Liver (tissue), 9 donors: ENCODE results near the gene KCNJ4. TPM values are rescaled to one million over a fixed set of nuclear protein-coding genes. Genes with fewer than 3 reads are reported as not detected.

ENCODE experiments used
- DNase-seq: peaks from one replicate; pipeline ENCODE4 v3.0.0-alpha.2; 2017; ENCODE audit warnings: low spot score
- H3K27ac ChIP-seq, 2 donors: one replicate each; pipeline ENCODE4 v1.7.0; 2013; ENCODE audit warnings: inconsistent platforms in 2 of 2, low read length in 2 of 2, control low read depth in 1 of 2, low read depth in 1 of 2, mild to moderate bottlenecking in 1 of 2
- H3K27me3 ChIP-seq, 4 donors: one replicate each; pipeline versions ENCODE4 v1.6.1 to v1.7.0; 2013; ENCODE audit warnings: low read length in 3 of 4, inconsistent platforms in 1 of 4, mild to moderate bottlenecking in 1 of 4, moderate library complexity in 1 of 4; ENCODE audit not compliant: control insufficient read depth in 4 of 4, insufficient read depth in 4 of 4
- H3K36me3 ChIP-seq, 4 donors: one replicate each; pipeline versions ENCODE4 v1.6.1 to v1.7.0; 2013; ENCODE audit warnings: low read length in 3 of 4, mild to moderate bottlenecking in 3 of 4, low read depth in 1 of 4, moderate library complexity in 1 of 4; ENCODE audit not compliant: control insufficient read depth in 4 of 4, insufficient read depth in 3 of 4
- H3K4me1 ChIP-seq, 4 donors: one replicate each; pipeline versions ENCODE4 v1.6.1 to v1.7.0; 2013; ENCODE audit warnings: low read length in 3 of 4, mild to moderate bottlenecking in 3 of 4, moderate library complexity in 1 of 4; ENCODE audit not compliant: control insufficient read depth in 4 of 4, insufficient read depth in 4 of 4
- H3K4me3 ChIP-seq, 3 donors: one replicate each; pipeline versions ENCODE4 v1.6.1 to v1.7.0; 2013; ENCODE audit warnings: low read length in 3 of 3, control low read depth in 1 of 3, low read depth in 1 of 3, mild to moderate bottlenecking in 1 of 3
- H3K9ac ChIP-seq, 2 donors: one replicate each; pipeline ENCODE4 v1.7.0; 2013; ENCODE audit warnings: low read length in 2 of 2, mild to moderate bottlenecking in 2 of 2, moderate library complexity in 2 of 2, control low read depth in 1 of 2, low read depth in 1 of 2
- H3K9me3 ChIP-seq, 4 donors: one replicate each; pipeline versions ENCODE4 v1.6.1 to v1.7.0; 2013; ENCODE audit warnings: low read length in 3 of 4; ENCODE audit not compliant: control insufficient read depth in 4 of 4
- EGR1 ChIP-seq, 2 donors: IDR thresholded peaks; 2 replicates each; pipeline ENCODE4 v1.6.1; 2016 to 2018; ENCODE audit warnings: antibody characterized with exemption in 2 of 2, low read depth in 2 of 2
- FOXA2 ChIP-seq: IDR thresholded peaks from 2 replicates; pipeline ENCODE4 v1.6.1; 2016; ENCODE audit warnings: antibody characterized with exemption
- HNF4A ChIP-seq, 2 donors: conservative IDR thresholded peaks; 2 replicates each; pipeline ENCODE4 v1.6.1; 2016; ENCODE audit warnings: antibody characterized with exemption in 2 of 2, mild to moderate bottlenecking in 2 of 2
- JUND ChIP-seq, 2 donors: IDR thresholded peaks; 2 replicates each; pipeline ENCODE4 v1.6.1; 2016; ENCODE audit warnings: antibody characterized with exemption in 2 of 2
- REST ChIP-seq: IDR thresholded peaks from 2 replicates; pipeline ENCODE4 v1.6.1; 2016; ENCODE audit warnings: antibody characterized with exemption, mild to moderate bottlenecking
- RXRA ChIP-seq, 2 donors: IDR thresholded peaks; 2 replicates each; pipeline ENCODE4 v1.6.1; 2017 to 2018; ENCODE audit warnings: antibody characterized with exemption in 2 of 2, mild to moderate bottlenecking in 1 of 2
- SP1 ChIP-seq: IDR thresholded peaks from 2 replicates; pipeline ENCODE4 v1.6.1; 2018; ENCODE audit warnings: antibody characterized with exemption, mild to moderate bottlenecking
- TAF1 ChIP-seq: conservative IDR thresholded peaks from 2 replicates; pipeline ENCODE4 v1.6.1; 2016; ENCODE audit warnings: antibody characterized with exemption, mild to moderate bottlenecking
- YY1 ChIP-seq: IDR thresholded peaks from 2 replicates; pipeline ENCODE4 v1.6.1; 2016; ENCODE audit warnings: antibody characterized with exemption, mild to moderate bottlenecking
- ZBTB33 ChIP-seq: IDR thresholded peaks from 2 replicates; pipeline ENCODE4 v1.6.1; 2016; ENCODE audit warnings: antibody characterized with exemption
- WGBS: extraction: QIAGEN DNeasy Blood & Tissue Kit; methylation state at CpG from one replicate; pipeline ENCODE4 v1.1.7; 2013; 5-methylcytosine and 5-hydroxymethylcytosine counted together
- polyA plus RNA-seq, 2 donors: library from polyadenylated mRNA; stranded (reverse) in 1 of 2; unstranded in 1 of 2; fragments of 200-250 nt in 1 of 2; fragments of >200 nt in 1 of 2; fragmentation: Nextera tagmentation in 1 of 2; extraction: Ambion mirVana in 1 of 2; gene quantifications; one replicate each; pipeline versions ENCODE4 v1.2.1 to v1.2.3, GENCODE V29; 2013 to 2015
- total RNA-seq, 2 donors: library from RNA; depleted of rRNA; stranded (reverse); fragments of >200 nt; gene quantifications; one replicate each; pipeline ENCODE4 v1.2.3, GENCODE V29; 2014
- donor health status: healthy.
- donor health status: healthy.
- donor health status: healthy.
- donor health status: healthy.
- donor health status: healthy.

Gene KCNJ4
- total and polyA plus RNA-seq, 4 donors: 0.05 TPM; not detected in 3

GRCh38 chr22:38490475-38490874 lies 35.5 kb upstream of the KCNJ4 start:
- TF ChIP-seq ZBTB33 (no peak), REST (no peak)
- DNase-seq: no peak
- peak overlapping the region; percentile 81 to 92 for H3K27ac ChIP-seq
- peaks cover 27 to 78% (median 74%) of the 10 kb centered on the region in 4 donors for H3K36me3 ChIP-seq
- H3K9ac ChIP-seq: peak overlapping the region; percentile 15 to 41
- no peaks in the 10 kb centered on the region for H3K9me3 ChIP-seq
- WGBS: 47% methylated on average over 2 of the region's 2 CpGs
- no peak overlapping the region for H3K4me3 ChIP-seq
- H3K27me3 ChIP-seq: no peaks in the 10 kb centered on the region
- peaks cover 2 to 5% (median 2%) of the 10 kb centered on the region in 4 donors for H3K4me1 ChIP-seq

GRCh38 chr22:38489561-38490145 lies 34.7 kb upstream of the KCNJ4 start:
- no peak overlapping the region for H3K4me3 ChIP-seq
- no peak for DNase-seq
- H3K36me3 ChIP-seq: peaks cover 27 to 78% (median 73%) of the 10 kb centered on the region in 4 donors
- H3K9ac ChIP-seq: no peak overlapping the region
- no peaks in the 10 kb centered on the region for H3K27me3 ChIP-seq
- H3K27ac ChIP-seq: peak overlapping the region in 1 of 2 donors; percentile 11
- WGBS: 87% methylated on average over 7 of the region's 7 CpGs
- TF ChIP-seq TAF1 (no peak), SP1 (no peak), HNF4A (conservative IDR thresholded peaks at IDR 0.05) (no peak), RXRA (IDR thresholded peaks at IDR 0.05) (no peak), JUND (IDR thresholded peaks at IDR 0.05) (no peak), ZBTB33 (no peak), FOXA2 (no peak), YY1 (no peak)
- peaks cover 2 to 5% (median 2%) of the 10 kb centered on the region in 4 donors for H3K4me1 ChIP-seq
- no peaks in the 10 kb centered on the region for H3K9me3 ChIP-seq

- no peak overlapping the region for H3K4me3 ChIP-seq
- 97% methylated on average over 17 of the region's 17 CpGs for WGBS
- H3K27me3 ChIP-seq: no peaks in the 10 kb centered on the region
- H3K9ac ChIP-seq: no peak overlapping the region
- H3K27ac ChIP-seq: no peak overlapping the region
- H3K36me3 ChIP-seq: peaks cover 25 to 78% (median 73%) of the 10 kb centered on the region in 4 donors
- DNase-seq: no peak
- TF ChIP-seq JUND (IDR thresholded peaks at IDR 0.05): no peak
- TF ChIP-seq EGR1 (IDR thresholded peaks at IDR 0.05; ENCODE audit: low read depth in 2 of 2): no peak
- H3K9me3 ChIP-seq: no peaks in the 10 kb centered on the region
- peaks cover 2 to 5% (median 2%) of the 10 kb centered on the region in 4 donors for H3K4me1 ChIP-seq
Observed at GRCh38 chr22:38489142-38489541, 34.1 kb upstream of the KCNJ4 start.
